Thyroid gland (tissue), 4 donors: ENCODE data around the gene IGSF23.

Experiments
- POLR2A ChIP-seq, 2 donors: fragments of 450-650 bp; IDR thresholded peaks; one replicate each; pipeline ENCODE4 v1.6.1; 2017; ENCODE audit warnings: antibody characterized with exemption in 2 of 2, mild to moderate bottlenecking in 2 of 2, moderate library complexity in 1 of 2
- TF ChIP-seq, protein P1 (sequence below), 6 experiments: fragments of 200-600 bp in 3 of 6; fragments of 450-650 bp in 3 of 6; sonication (generic) in 3 of 6; IDR thresholded peaks; one replicate each; pipeline ENCODE4 v1.5.1; 2016 to 2019; ENCODE audit warnings: antibody characterized with exemption in 6 of 6, mild to moderate bottlenecking in 2 of 6, inconsistent platforms in 1 of 6, moderate library complexity in 1 of 6

DNA sequence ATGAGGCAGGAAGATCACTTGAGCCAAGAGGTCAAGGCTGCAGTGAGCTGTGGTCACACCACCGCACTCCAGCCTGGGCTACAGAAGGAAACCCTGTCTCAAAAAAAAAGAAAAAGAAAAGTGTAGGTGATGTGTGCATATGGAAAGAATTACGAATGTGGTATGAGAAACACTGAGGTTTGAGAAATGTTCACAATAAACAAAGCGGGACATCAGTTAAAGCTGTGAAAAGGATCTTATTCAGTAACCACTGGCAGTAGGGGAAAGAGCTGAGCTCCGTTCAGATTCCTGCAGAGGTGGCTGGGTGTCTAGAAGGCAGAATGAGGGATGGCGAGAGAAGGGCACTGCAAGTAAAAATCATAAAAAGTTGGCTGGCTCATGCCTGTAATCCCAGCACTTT, 4.1 kb upstream of the IGSF23 start:
- no peak for TF ChIP-seq POLR2A (IDR thresholded peaks at IDR 0.05)
- TF ChIP-seq, protein P1, sequence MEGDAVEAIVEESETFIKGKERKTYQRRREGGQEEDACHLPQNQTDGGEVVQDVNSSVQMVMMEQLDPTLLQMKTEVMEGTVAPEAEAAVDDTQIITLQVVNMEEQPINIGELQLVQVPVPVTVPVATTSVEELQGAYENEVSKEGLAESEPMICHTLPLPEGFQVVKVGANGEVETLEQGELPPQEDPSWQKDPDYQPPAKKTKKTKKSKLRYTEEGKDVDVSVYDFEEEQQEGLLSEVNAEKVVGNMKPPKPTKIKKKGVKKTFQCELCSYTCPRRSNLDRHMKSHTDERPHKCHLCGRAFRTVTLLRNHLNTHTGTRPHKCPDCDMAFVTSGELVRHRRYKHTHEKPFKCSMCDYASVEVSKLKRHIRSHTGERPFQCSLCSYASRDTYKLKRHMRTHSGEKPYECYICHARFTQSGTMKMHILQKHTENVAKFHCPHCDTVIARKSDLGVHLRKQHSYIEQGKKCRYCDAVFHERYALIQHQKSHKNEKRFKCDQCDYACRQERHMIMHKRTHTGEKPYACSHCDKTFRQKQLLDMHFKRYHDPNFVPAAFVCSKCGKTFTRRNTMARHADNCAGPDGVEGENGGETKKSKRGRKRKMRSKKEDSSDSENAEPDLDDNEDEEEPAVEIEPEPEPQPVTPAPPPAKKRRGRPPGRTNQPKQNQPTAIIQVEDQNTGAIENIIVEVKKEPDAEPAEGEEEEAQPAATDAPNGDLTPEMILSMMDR (IDR thresholded peaks at IDR 0.05), result no peak
